ENCODE results near the gene CASZ1. TPM values are rescaled to one million over a fixed set of nuclear protein-coding genes. Genes with fewer than 3 reads are reported as not detected.

The CASZ1 gene
- total and polyA plus RNA-seq, 2 donors from 2014 or later: 10.1 to 33.0 TPM

- H3K27me3 ChIP-seq (ENCODE audit: control insufficient read depth, insufficient read depth, low read length): no peaks in the 10 kb centered on the region
- FAIRE-seq: no peak
- peak in 3 of 5 donors; percentile 53 to 79 (median 77) for DNase-seq
- peak overlapping the region in 1 of 3 donors; percentile 34 for H3K9ac ChIP-seq (ENCODE audit: low read length in 3 of 3)
- no peaks in the 10 kb centered on the region for H3K9me3 ChIP-seq (ENCODE audit: control insufficient read depth in 2 of 3, insufficient read depth in 1 of 3, low read length in 3 of 3)
- H3K27ac ChIP-seq (ENCODE audit: low read depth in 2 of 2, low read length in 2 of 2): peak overlapping the region; percentile 56 to 71
- TF ChIP-seq CTCF (IDR thresholded peaks at IDR 0.05; ENCODE audit: borderline replicate concordance, extremely low read depth, insufficient read depth): no peak
- no peaks in the 10 kb centered on the region for H3K36me3 ChIP-seq (ENCODE audit: control insufficient read depth in 2 of 3, insufficient read depth in 3 of 3, low read length in 3 of 3)
- H3K4me3 ChIP-seq (ENCODE audit: low read length in 3 of 3): no peak overlapping the region
- intact Hi-C loops (cut with DNase I): no loop called here
- peaks cover 4 to 49% (median 35%) of the 10 kb centered on the region in 3 donors for H3K4me1 ChIP-seq (ENCODE audit: control insufficient read depth in 2 of 3, insufficient read depth in 2 of 3, low read depth in 1 of 3, low read length in 3 of 3)
Observed at GRCh38 chr1:10724052-10724494, 72.4 kb downstream of the CASZ1 start.

GRCh38 chr1:10723317-10723716 is 73.1 kb downstream of the CASZ1 start:
- intact Hi-C loops (cut with DNase I): no loop called here
- Histone ChIP-seq H3K9me3 (ENCODE audit: control insufficient read depth in 2 of 3, insufficient read depth in 1 of 3, low read length in 3 of 3) (no peaks in the 10 kb centered on the region), H3K27ac (ENCODE audit: low read depth in 2 of 2, low read length in 2 of 2) (no peak overlapping the region), H3K27me3 (ENCODE audit: control insufficient read depth, insufficient read depth, low read length) (no peaks in the 10 kb centered on the region), H3K36me3 (ENCODE audit: control insufficient read depth in 2 of 3, insufficient read depth in 3 of 3, low read length in 3 of 3) (no peaks in the 10 kb centered on the region), H3K4me3 (ENCODE audit: low read length in 3 of 3) (no peak overlapping the region), H3K4me1 (ENCODE audit: control insufficient read depth in 2 of 3, insufficient read depth in 2 of 3, low read depth in 1 of 3, low read length in 3 of 3) (peaks cover 4 to 49% (median 35%) of the 10 kb centered on the region in 3 donors), H3K9ac (ENCODE audit: low read length in 3 of 3) (no peak overlapping the region)
- DNase-seq: peak in 1 of 5 donors; percentile 54
- TF ChIP-seq CTCF (IDR thresholded peaks at IDR 0.05; ENCODE audit: borderline replicate concordance, extremely low read depth, insufficient read depth): no peak
- no peak for FAIRE-seq

GRCh38 chr1:10722803-10723202 is 73.6 kb downstream of the CASZ1 start:
- DNase-seq: peak in 1 of 5 donors; percentile 65

More at GRCh38 chr1:10722803-10723202, 73.6 kb downstream of the CASZ1 start:
- peaks cover 4 to 44% (median 34%) of the 10 kb centered on the region in 3 donors for H3K4me1 ChIP-seq (ENCODE audit: control insufficient read depth in 2 of 3, insufficient read depth in 2 of 3, low read depth in 1 of 3, low read length in 3 of 3)
- no peaks in the 10 kb centered on the region for H3K9me3 ChIP-seq (ENCODE audit: control insufficient read depth in 2 of 3, insufficient read depth in 1 of 3, low read length in 3 of 3)
- H3K9ac ChIP-seq (ENCODE audit: low read length in 3 of 3): no peak overlapping the region
- no peak for FAIRE-seq
- no peak for TF ChIP-seq CTCF (IDR thresholded peaks at IDR 0.05; ENCODE audit: borderline replicate concordance, extremely low read depth, insufficient read depth)
- H3K27ac ChIP-seq (ENCODE audit: low read depth in 2 of 2, low read length in 2 of 2): no peak overlapping the region
- intact Hi-C loops (cut with DNase I): no loop called here
- no peaks in the 10 kb centered on the region for H3K27me3 ChIP-seq (ENCODE audit: control insufficient read depth, insufficient read depth, low read length)
- no peak overlapping the region for H3K4me3 ChIP-seq (ENCODE audit: low read length in 3 of 3)
- H3K36me3 ChIP-seq (ENCODE audit: control insufficient read depth in 2 of 3, insufficient read depth in 3 of 3, low read length in 3 of 3): no peaks in the 10 kb centered on the region
